ENCODE measurements around the gene TAS1R3.

Gene TAS1R3

GRCh38 chr1:1295154-1295923 lies 35.7 kb upstream of the TAS1R3 start:
- no peak for DNase-seq

GRCh38 chr1:1296070-1297061 lies 34.7 kb upstream of the TAS1R3 start:
- DNase-seq: no peak

GRCh38 chr1:1297802-1298424 lies 33.2 kb upstream of the TAS1R3 start:
- no peak for DNase-seq

- no peak for DNase-seq
Observed at GRCh38 chr1:1298861-1299685, 32.0 kb upstream of the TAS1R3 start.

- DNase-seq: no peak
Observed at GRCh38 chr1:1299686-1300351, 31.3 kb upstream of the TAS1R3 start.

- DNase-seq: no peak
Observed at GRCh38 chr1:1300352-1300739, 30.7 kb upstream of the TAS1R3 start.

GRCh38 chr1:1302006-1302430 lies 29.1 kb upstream of the TAS1R3 start:
- no peak for DNase-seq

- no peak for DNase-seq
Observed at GRCh38 chr1:1302951-1303509, 28.1 kb upstream of the TAS1R3 start.

GRCh38 chr1:1303736-1304135 lies 27.3 kb upstream of the TAS1R3 start:
- no peak for DNase-seq

GRCh38 chr1:1304331-1305299 lies 26.5 kb upstream of the TAS1R3 start:
- peak in 1 of 2 experiments; percentile 36 for DNase-seq

- no peak for DNase-seq
Observed at GRCh38 chr1:1305300-1306069, 25.6 kb upstream of the TAS1R3 start.

GRCh38 chr1:1306070-1306660 lies 24.9 kb upstream of the TAS1R3 start:
- DNase-seq: no peak

- no peak for DNase-seq
Observed at GRCh38 chr1:1306661-1307260, 24.3 kb upstream of the TAS1R3 start.

GRCh38 chr1:1307261-1307922 lies 23.7 kb upstream of the TAS1R3 start:
- DNase-seq: no peak

GRCh38 chr1:1307923-1308755 lies 22.9 kb upstream of the TAS1R3 start, which contains the start of the genes ACAP3 and PUSL1:
Gene ACAP3, minus strand, starts transcription at chr1:1307930. Its CDS starts 115 bp downstream, at chr1:1307815.
Gene PUSL1, plus strand, starts transcription at chr1:1308597. Its CDS starts 47 bp downstream, at chr1:1308644.
- peak; percentile 71 to 82 for DNase-seq

- no peak for DNase-seq
Observed at GRCh38 chr1:1308756-1309250, 22.3 kb upstream of the TAS1R3 start.

Measured in SW 1271 (cell line).